HepG2 (cell line): Measurements from ENCODE around the gene PRM2. TPM values are rescaled to one million over a fixed set of nuclear protein-coding genes. Genes with fewer than 3 reads are reported as not detected.

Experiments used
- CBFB ChIP-seq: sonication (generic); formaldehyde crosslinking; IDR thresholded peaks from 2 replicates; pipeline ENCODE4 v1.4.0; 2020; ENCODE audit warnings: missing genetic modification reagents
- CBX2 ChIP-seq, 2 experiments: fragments of 200-600 bp in 1 of 2; sonication (generic); formaldehyde crosslinking in 1 of 2; IDR thresholded peaks; 2 replicates each; pipeline versions ENCODE4 v1.7.0 to v1.8.1; 2018 to 2022; ENCODE audit warnings: low read depth in 2 of 2, low read length in 1 of 2, mild to moderate bottlenecking in 1 of 2, missing genetic modification reagents in 1 of 2
- CBX5 ChIP-seq: sonication (generic); formaldehyde crosslinking; IDR thresholded peaks from 2 replicates; pipeline ENCODE4 v1.4.0; 2020; ENCODE audit warnings: missing genetic modification reagents, borderline replicate concordance
- CEBPG ChIP-seq: IDR thresholded peaks from 2 replicates; pipeline ENCODE4 v1.6.1; 2016
- ETS1 ChIP-seq: sonication (generic); formaldehyde crosslinking; IDR thresholded peaks from 2 replicates; pipeline ENCODE4 v1.4.0; 2020; ENCODE audit warnings: missing genetic modification reagents
- FOXA3 ChIP-seq: IDR thresholded peaks from 2 replicates; pipeline ENCODE4 v1.6.1; 2016; ENCODE audit warnings: missing genetic modification reagents, missing compliant biosample characterization
- GZF1 ChIP-seq: sonication (generic); formaldehyde crosslinking; IDR thresholded peaks from 2 replicates; pipeline ENCODE4 v1.5.1; 2020; ENCODE audit warnings: mild to moderate bottlenecking, missing genetic modification reagents
- IKZF4 ChIP-seq: sonication (generic); formaldehyde crosslinking; IDR thresholded peaks from 2 replicates; pipeline ENCODE4 v1.5.1; 2020; ENCODE audit warnings: borderline replicate concordance, mild to moderate bottlenecking, low read depth, missing genetic modification reagents; ENCODE audit errors: not compliant biosample characterization
- MIER2 ChIP-seq: IDR thresholded peaks from 2 replicates; pipeline ENCODE4 v1.6.1; 2016; ENCODE audit warnings: missing biosample characterization, missing genetic modification reagents
- SNAPC2 ChIP-seq: sonication (generic); formaldehyde crosslinking; IDR thresholded peaks from 2 replicates; pipeline ENCODE4 v1.8.1; 2022; ENCODE audit warnings: mild to moderate bottlenecking, missing genetic modification reagents
- SP140L ChIP-seq: sonication (generic); formaldehyde crosslinking; IDR thresholded peaks from 2 replicates; pipeline ENCODE4 v1.4.0; 2020; ENCODE audit warnings: missing genetic modification reagents, borderline replicate concordance
- SSRP1 ChIP-seq: IDR thresholded peaks from 2 replicates; pipeline ENCODE4 v1.6.1; 2016; ENCODE audit warnings: control low read depth
- TEAD3 ChIP-seq: optimal IDR thresholded peaks from 2 replicates; pipeline ENCODE3; 2016; ENCODE audit warnings: borderline replicate concordance
- U2AF1 ChIP-seq: fragments of 200-400 bp; formaldehyde crosslinking; optimal IDR thresholded peaks from 2 replicates; pipeline ENCODE3; 2017; ENCODE audit warnings: mild to moderate bottlenecking, low read depth, low read length
- ZBTB1 ChIP-seq: sonication (generic); formaldehyde crosslinking; IDR thresholded peaks from 2 replicates; pipeline ENCODE4 v1.4.0; 2020; ENCODE audit warnings: missing genetic modification reagents, borderline replicate concordance
- ZEB1 ChIP-seq: IDR thresholded peaks from 2 replicates; pipeline ENCODE4 v1.6.1; 2012; ENCODE audit warnings: mild to moderate bottlenecking, low read depth, inconsistent platforms; ENCODE audit not compliant: insufficient replicate concordance
- ZNF33A ChIP-seq: sonication (generic); formaldehyde crosslinking; IDR thresholded peaks from 2 replicates; pipeline ENCODE4 v1.5.1; 2020; ENCODE audit warnings: missing genetic modification reagents, mild to moderate bottlenecking, moderate library complexity, borderline replicate concordance
- ZSCAN9 ChIP-seq: IDR thresholded peaks from 2 replicates; pipeline ENCODE4 v1.6.1; 2016; ENCODE audit warnings: borderline replicate concordance
- ZUFSP ChIP-seq: sonication (generic); formaldehyde crosslinking; IDR thresholded peaks from 2 replicates; pipeline ENCODE4 v1.9.0; 2021; ENCODE audit warnings: missing genetic modification reagents, mild to moderate bottlenecking, borderline replicate concordance
- polyA plus RNA-seq, 8 experiments: library from polyadenylated mRNA; depleted of rRNA in 3 of 8; stranded (reverse) in 7 of 8; unstranded in 1 of 8; fragments of >200 nt; fragmentation: Illumina TruSeq in 4 of 8; extraction: Trizol in 4 of 8; gene quantifications; 2 replicates each; pipeline versions ENCODE4 v1.2.1 to v1.2.3, GENCODE V29; 2011 to 2016; ENCODE audit warnings: low read depth in 4 of 8, missing spikeins in 1 of 8, mixed read lengths in 1 of 8; ENCODE audit not compliant: insufficient read depth in 1 of 8
- total RNA-seq, 5 experiments: library from RNA; depleted of rRNA; stranded (reverse); fragments of >200 nt; fragmentation: Illumina TruSeq; extraction: Trizol; gene quantifications; 2 replicates each; pipeline ENCODE4 v1.2.3, GENCODE V29; 2016; ENCODE audit warnings: low read depth in 1 of 5
- TF ChIP-seq, protein P1 (sequence below): sonication (generic); formaldehyde crosslinking; IDR thresholded peaks from 2 replicates; pipeline ENCODE4 v1.4.0; 2020; ENCODE audit warnings: missing genetic modification reagents, borderline replicate concordance

The PRM2 gene
- total and polyA plus RNA-seq, 2 of the 13 experiments (the other 11 are each of a cell fraction or from before 2014, with no cell fraction given) = 0.54 TPM; not detected in 1

DNA sequence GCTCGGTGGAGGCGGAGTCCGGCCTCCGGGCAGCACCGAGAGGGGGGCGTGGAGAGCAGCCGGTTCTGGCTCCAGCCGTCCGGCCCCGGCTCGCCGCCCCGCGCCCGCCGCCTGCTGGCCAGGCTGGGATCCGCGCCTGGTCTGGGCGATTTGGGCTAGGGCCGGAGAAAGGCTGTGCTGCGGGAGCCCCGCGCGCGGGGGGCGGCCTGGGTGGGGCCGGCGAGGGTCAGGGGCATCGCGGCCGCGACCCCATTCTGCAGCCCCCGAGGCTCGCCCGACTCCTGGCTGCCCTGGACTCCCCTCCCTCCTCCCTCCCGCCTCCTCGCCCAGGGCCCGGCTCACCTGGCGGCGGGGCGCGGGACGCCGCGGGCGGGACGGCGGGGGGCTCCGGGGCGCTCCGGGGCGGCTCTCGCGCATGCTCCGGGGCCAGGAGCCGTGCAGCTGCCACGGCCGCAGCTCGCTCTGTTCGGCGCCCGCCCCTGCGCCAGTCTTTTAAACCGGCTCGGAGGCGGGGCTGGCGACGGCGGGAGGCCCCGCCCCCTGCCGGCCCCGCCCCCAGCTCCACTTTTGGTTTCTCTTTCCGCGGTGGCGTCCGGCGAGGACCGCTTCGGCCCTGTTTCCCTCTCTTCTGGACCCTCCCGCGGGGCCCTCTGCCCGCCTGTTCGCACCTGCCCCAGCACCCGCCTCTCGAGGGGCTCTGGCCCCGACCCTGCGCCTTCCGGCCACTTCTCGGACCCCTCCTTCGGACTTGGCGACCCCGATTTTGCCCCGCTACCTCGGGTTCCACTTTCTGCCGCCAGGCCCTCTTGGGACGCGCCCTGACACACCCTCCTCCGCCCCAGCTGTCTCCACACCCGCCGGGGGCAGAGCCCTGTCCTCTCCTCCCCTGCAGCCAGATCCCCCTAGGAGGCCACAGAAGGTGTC lies 20.3 kb downstream of the PRM2 start, which contains the start of gene SOCS1 (continued):
- TF ChIP-seq ETS1 (CRISPR knock-in tag) (peak; percentile 91; the same call in 1 of the 2 replicates), MIER2 (CRISPR knock-in tag) (no peak), TEAD3 (CRISPR knock-in tag) (no peak), ZUFSP (CRISPR knock-in tag) (no peak), CBX5 (CRISPR knock-in tag) (peak; percentile 48), U2AF1 (no peak), CBFB (peak; percentile 47; the same call in 1 of the 2 replicates), SSRP1 (CRISPR knock-in tag) (no peak), SP140L (CRISPR knock-in tag) (peak; percentile 43; the same call in 1 of the 2 replicates), CBX2 (IDR thresholded peaks at IDR 0.05; ENCODE audit: low read depth, low read length) (no peak), CBX2 (CRISPR knock-in tag; IDR thresholded peaks at IDR 0.05; ENCODE audit: low read depth) (peak; percentile 80; the same call in 1 of the 2 replicates), ZSCAN9 (peak; percentile 74; the same call in 1 of the 2 replicates), ZNF33A (no peak), CEBPG (CRISPR knock-in tag) (no peak), FOXA3 (CRISPR knock-in tag) (0 out of 2 replicates have a peak, but pooled peaks have one; percentile 7), ZBTB1 (CRISPR knock-in tag) (no peak), SNAPC2 (CRISPR knock-in tag) (peak; percentile 84; the same call in 1 of the 2 replicates), IKZF4 (peak; percentile 68), GZF1 (CRISPR knock-in tag) (no peak), ZEB1 (peak; percentile 59)
- TF ChIP-seq, protein P1, sequence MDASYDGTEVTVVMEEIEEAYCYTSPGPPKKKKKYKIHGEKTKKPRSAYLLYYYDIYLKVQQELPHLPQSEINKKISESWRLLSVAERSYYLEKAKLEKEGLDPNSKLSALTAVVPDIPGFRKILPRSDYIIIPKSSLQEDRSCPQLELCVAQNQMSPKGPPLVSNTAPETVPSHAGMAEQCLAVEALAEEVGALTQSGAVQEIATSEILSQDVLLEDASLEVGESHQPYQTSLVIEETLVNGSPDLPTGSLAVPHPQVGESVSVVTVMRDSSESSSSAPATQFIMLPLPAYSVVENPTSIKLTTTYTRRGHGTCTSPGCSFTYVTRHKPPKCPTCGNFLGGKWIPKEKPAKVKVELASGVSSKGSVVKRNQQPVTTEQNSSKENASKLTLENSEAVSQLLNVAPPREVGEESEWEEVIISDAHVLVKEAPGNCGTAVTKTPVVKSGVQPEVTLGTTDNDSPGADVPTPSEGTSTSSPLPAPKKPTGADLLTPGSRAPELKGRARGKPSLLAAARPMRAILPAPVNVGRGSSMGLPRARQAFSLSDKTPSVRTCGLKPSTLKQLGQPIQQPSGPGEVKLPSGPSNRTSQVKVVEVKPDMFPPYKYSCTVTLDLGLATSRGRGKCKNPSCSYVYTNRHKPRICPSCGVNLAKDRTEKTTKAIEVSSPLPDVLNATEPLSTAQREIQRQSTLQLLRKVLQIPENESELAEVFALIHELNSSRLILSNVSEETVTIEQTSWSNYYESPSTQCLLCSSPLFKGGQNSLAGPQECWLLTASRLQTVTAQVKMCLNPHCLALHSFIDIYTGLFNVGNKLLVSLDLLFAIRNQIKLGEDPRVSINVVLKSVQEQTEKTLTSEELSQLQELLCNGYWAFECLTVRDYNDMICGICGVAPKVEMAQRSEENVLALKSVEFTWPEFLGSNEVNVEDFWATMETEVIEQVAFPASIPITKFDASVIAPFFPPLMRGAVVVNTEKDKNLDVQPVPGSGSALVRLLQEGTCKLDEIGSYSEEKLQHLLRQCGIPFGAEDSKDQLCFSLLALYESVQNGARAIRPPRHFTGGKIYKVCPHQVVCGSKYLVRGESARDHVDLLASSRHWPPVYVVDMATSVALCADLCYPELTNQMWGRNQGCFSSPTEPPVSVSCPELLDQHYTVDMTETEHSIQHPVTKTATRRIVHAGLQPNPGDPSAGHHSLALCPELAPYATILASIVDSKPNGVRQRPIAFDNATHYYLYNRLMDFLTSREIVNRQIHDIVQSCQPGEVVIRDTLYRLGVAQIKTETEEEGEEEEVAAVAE (CRISPR knock-in tag) = peak; percentile 84
